Mucosa of rectum (tissue), 2 donors: ENCODE measurements around the gene FAM24A.

Source experiments
- H3K27ac ChIP-seq, 2 donors: one replicate each; pipeline ENCODE4 v1.7.0; 2013; ENCODE audit warnings: inconsistent platforms in 2 of 2, low read depth in 2 of 2, low read length in 2 of 2
- H3K27me3 ChIP-seq, 2 donors: one replicate each; pipeline ENCODE4 v1.7.0; 2013; ENCODE audit warnings: low read length in 2 of 2; ENCODE audit not compliant: control insufficient read depth in 2 of 2, insufficient read depth in 2 of 2
- H3K36me3 ChIP-seq, 2 donors: one replicate each; pipeline ENCODE4 v1.7.0; 2013; ENCODE audit warnings: low read length in 2 of 2; ENCODE audit not compliant: control insufficient read depth in 2 of 2, insufficient read depth in 2 of 2
- H3K4me1 ChIP-seq, 2 donors: one replicate each; pipeline ENCODE4 v1.7.0; 2013; ENCODE audit warnings: low read length in 2 of 2, mild to moderate bottlenecking in 1 of 2; ENCODE audit not compliant: control insufficient read depth in 2 of 2, insufficient read depth in 2 of 2
- H3K4me3 ChIP-seq, 2 donors: one replicate each; pipeline ENCODE4 v1.7.0; 2013; ENCODE audit warnings: low read length in 2 of 2
- H3K9ac ChIP-seq, 2 donors: one replicate each; pipeline ENCODE4 v1.7.0; 2013; ENCODE audit warnings: low read length in 2 of 2, low read depth in 1 of 2, mild to moderate bottlenecking in 1 of 2
- H3K9me3 ChIP-seq, 2 donors: one replicate each; pipeline ENCODE4 v1.7.0; 2013; ENCODE audit warnings: low read length in 2 of 2; ENCODE audit not compliant: control insufficient read depth in 2 of 2
- donor health status: healthy.
- donor health status: Normal muscosa, but diverticular disease.

FAM24A gene

DNA sequence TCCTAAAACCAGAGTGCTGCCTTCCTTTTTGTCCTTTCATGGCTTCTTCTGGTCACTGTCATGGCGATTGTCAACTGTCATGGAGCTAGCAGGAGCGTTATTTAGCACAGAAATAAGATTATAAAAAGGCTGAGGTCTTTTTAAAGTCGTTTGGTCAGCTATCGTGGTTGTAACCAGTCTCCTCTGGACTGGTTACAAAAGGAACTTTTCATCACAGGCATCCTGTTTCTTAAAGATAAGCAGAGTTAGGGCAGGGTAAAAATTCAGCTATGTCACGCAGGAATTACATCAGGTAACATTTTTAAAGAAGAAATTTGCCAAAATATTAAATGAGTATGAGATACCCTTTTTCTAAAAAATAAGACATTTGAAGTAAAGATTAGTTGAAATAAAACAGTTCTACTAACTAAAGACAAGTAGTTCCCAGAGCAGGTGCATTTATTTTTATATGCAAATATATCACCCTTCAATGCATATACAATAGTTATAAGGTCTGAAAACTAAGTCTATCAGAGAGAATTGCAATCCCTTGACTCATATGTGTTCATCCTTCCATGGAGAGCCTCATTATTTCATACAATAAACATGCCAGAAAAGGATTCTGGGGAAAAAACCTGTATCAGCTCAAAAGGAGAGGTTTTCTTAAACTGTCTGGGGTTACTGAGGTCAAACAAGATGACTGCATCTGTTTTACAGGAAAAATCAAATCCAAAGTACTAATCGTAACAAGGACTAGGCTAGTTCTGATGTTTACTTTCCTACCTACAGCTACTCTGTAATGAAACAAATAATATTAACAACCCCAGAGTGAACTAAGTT is 20.9 kb downstream of the FAM24A start:
- Histone ChIP-seq H3K36me3 (peaks cover 0 to 5% of the 10 kb centered on the region in 2 donors), H3K4me1 (no peaks in the 10 kb centered on the region), H3K27ac (no peak overlapping the region), H3K4me3 (no peak overlapping the region), H3K9me3 (no peaks in the 10 kb centered on the region), H3K27me3 (no peaks in the 10 kb centered on the region), H3K9ac (no peak overlapping the region)

DNA sequence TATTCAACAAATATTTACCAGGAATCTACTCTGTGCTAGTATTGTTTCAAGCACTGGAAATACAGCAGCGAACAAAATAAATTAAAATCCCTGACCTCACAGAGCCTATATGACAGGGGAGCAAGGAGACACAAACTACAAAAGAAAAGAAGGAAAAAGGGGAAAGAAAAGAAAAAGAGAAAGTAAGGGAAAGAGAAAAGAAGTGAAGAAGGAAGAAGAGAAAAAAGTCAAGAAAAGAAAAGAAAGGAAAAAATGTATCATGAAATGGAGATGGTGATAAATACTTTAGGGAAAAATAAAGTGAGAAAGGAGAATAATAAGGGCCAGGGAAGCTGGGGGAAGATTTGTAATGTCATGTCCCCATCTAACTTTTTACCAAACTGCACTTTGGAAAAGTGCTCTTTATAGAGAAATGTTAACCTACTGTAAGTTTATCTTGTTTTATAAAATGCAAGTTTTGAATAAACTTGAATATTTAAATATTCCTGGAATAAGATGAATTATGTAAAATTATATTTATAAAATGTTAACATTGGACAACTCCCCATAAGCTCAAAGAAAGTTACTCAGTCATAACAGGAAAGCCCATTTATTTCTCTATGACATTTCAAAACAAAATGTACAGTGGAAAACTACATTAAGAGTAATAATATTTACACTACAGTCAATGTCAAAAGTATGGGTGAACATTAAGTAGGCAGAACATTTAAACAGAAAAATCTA is 28.9 kb downstream of the FAM24A start:
- Histone ChIP-seq H3K27ac (no peak overlapping the region), H3K36me3 (peaks cover 18 to 21% of the 10 kb centered on the region in 2 donors), H3K4me3 (no peak overlapping the region)

DNA sequence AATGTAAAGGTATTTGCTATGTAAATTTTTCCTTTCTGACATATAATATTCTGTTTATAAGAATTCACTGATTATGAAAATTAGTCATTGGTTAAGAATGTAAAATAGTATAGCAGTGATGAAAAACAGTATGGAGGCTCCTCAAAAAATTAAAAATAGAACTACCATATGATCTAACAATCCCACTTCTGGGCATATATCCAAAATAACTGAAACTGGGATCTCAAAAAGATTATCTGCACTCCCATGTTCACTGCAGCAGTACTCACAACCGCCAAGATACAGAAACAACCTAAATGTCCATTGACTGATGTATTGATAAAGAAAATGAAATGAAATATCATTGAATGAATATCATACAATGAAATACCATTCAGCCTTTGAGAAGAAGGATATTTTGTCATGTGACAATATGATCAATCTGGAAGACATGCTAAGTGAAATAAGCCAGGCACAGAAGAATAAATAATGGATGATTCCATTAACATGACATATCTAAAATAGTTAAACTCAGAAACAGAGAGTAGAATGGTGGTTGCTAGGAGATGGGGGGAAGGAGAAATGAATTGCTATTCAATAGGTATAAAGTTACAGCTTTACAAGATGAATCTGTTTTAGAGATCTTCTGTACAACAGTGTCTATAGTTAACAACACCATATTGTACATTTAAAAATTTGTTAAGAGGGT is 29.6 kb downstream of the FAM24A start:
- Histone ChIP-seq H3K4me3 (no peak overlapping the region), H3K27ac (no peak overlapping the region), H3K9me3 (no peaks in the 10 kb centered on the region), H3K36me3 (peaks cover 20 to 21% of the 10 kb centered on the region in 2 donors), H3K27me3 (no peaks in the 10 kb centered on the region), H3K9ac (no peak overlapping the region), H3K4me1 (no peaks in the 10 kb centered on the region)

More for the DNA sequence above, 28.9 kb downstream of the FAM24A start:
- Histone ChIP-seq H3K9me3 (no peaks in the 10 kb centered on the region), H3K27me3 (no peaks in the 10 kb centered on the region), H3K9ac (no peak overlapping the region), H3K4me1 (no peaks in the 10 kb centered on the region)

GRCh38 chr10:122949296-122949695 is 38.9 kb downstream of the FAM24A start:
- Histone ChIP-seq H3K27ac (no peak overlapping the region), H3K36me3 (peaks cover 17 to 25% of the 10 kb centered on the region in 2 donors), H3K4me3 (no peak overlapping the region), H3K9me3 (no peaks in the 10 kb centered on the region), H3K4me1 (peaks cover 3 to 11% of the 10 kb centered on the region in 2 donors), H3K9ac (no peak overlapping the region), H3K27me3 (no peaks in the 10 kb centered on the region)

GRCh38 chr10:122953902-122954730 is 43.7 kb downstream of the FAM24A start, which contains the start of gene C10orf88:
Gene C10orf88 (minus strand): TSS chr10:122954227. CDS start chr10:122954178, 49 bp downstream.
- Histone ChIP-seq H3K9ac (peak within 1 kb of the TSS; percentile 73 to 89), H3K4me3 (peak within 1 kb of the TSS; percentile 81 to 91)

DNA sequence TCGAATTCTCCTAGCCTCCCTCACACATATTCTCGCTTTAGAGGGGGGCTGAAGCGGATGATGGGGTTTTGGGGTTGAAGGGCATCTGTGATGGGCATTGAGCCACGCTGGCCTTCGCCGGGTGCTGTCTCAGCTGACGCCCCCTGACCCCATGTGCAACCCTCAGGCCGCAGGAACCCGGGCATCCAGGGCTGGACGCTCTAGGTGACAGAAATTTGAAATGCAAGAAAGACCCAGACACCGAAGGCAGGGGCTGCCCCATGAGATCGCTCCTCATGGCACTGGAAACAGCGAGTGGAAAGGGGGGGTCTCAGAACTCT is 44.3 kb downstream of the FAM24A start:
- no peaks in the 10 kb centered on the region for H3K27me3 ChIP-seq
- no peaks in the 10 kb centered on the region for H3K36me3 ChIP-seq
- no peak overlapping the region for H3K27ac ChIP-seq
- H3K4me3 ChIP-seq, result peak overlapping the region; percentile 81 to 91
- peaks cover 8 to 16% of the 10 kb centered on the region in 2 donors for H3K4me1 ChIP-seq
- no peaks in the 10 kb centered on the region for H3K9me3 ChIP-seq
- H3K9ac ChIP-seq, result no peak overlapping the region

More at GRCh38 chr10:122953902-122954730, 43.7 kb downstream of the FAM24A start, which contains the start of gene C10orf88:
- no peaks in the 10 kb centered on the region for H3K9me3 ChIP-seq
- H3K4me1 ChIP-seq, result peaks cover 8 to 16% of the 10 kb centered on the region in 2 donors
- H3K36me3 ChIP-seq, result no peaks in the 10 kb centered on the region
- H3K27me3 ChIP-seq, result no peaks in the 10 kb centered on the region
- peak within 1 kb of the TSS; percentile 56 to 63 for H3K27ac ChIP-seq

- Histone ChIP-seq H3K9me3 (no peaks in the 10 kb centered on the region), H3K9ac (no peak overlapping the region), H3K36me3 (no peaks in the 10 kb centered on the region), H3K4me1 (peaks cover 8 to 16% of the 10 kb centered on the region in 2 donors), H3K27ac (no peak overlapping the region), H3K4me3 (no peak overlapping the region), H3K27me3 (no peaks in the 10 kb centered on the region)
Observed at GRCh38 chr10:122955892-122956291, 45.5 kb downstream of the FAM24A start.

DNA sequence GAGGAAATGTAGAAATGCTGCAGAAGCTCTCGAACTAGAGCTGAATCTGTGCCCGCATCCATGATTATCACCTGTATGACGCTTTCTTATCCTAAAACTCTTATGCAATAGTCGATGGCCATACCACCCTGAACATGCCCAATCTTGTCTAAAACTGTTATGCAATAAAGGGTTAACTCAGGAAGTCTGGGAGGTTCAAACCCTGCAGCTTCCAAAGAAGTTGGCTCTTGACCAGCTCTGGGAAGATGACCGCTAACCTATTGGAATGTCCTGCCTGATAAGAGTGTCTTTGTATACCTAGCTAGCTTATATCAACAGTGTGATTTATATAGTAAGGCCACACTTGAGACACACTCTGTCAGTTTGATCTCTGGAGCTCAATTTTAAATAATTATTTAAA is 47.1 kb downstream of the FAM24A start:
- Histone ChIP-seq H3K27me3 (no peaks in the 10 kb centered on the region), H3K27ac (no peak overlapping the region), H3K9me3 (no peaks in the 10 kb centered on the region), H3K9ac (no peak overlapping the region), H3K36me3 (no peaks in the 10 kb centered on the region), H3K4me1 (peaks cover 8 to 13% of the 10 kb centered on the region in 2 donors), H3K4me3 (no peak overlapping the region)

- Histone ChIP-seq H3K4me3 (no peak overlapping the region), H3K9me3 (peaks cover 0 to 5% of the 10 kb centered on the region in 2 donors), H3K36me3 (no peaks in the 10 kb centered on the region), H3K27ac (no peak overlapping the region), H3K27me3 (no peaks in the 10 kb centered on the region), H3K9ac (no peak overlapping the region), H3K4me1 (no peaks in the 10 kb centered on the region)
Observed at GRCh38 chr10:122962405-122962804, 52.0 kb downstream of the FAM24A start.
